WERI-Rb-1 (cell line): ENCODE results near the gene TMEM132D.

Experiments
- DNase-seq: peaks from one replicate; pipeline ENCODE4 v3.0.0-alpha.2; 2020
- H3K27ac ChIP-seq: fragments of 250-450 bp; sonication (Bioruptor Pico); 2 replicates; pipeline ENCODE4 v1.5.1; 2020; ENCODE audit warnings: mild to moderate bottlenecking, moderate library complexity
- H3K27me3 ChIP-seq: fragments of 250-450 bp; sonication (Bioruptor Pico); 2 replicates; pipeline ENCODE4 v1.5.1; 2021; ENCODE audit warnings: mild to moderate bottlenecking, low read depth, moderate library complexity; ENCODE audit not compliant: insufficient read depth, severe bottlenecking
- H3K36me3 ChIP-seq: fragments of 250-450 bp; sonication (Bioruptor Pico); 2 replicates; pipeline ENCODE4 v1.5.1; 2020; ENCODE audit warnings: mild to moderate bottlenecking, moderate library complexity
- H3K4me3 ChIP-seq: 2 replicates; pipeline ENCODE4 v1.5.1; 2011; ENCODE audit warnings: low read depth, mild to moderate bottlenecking, control low read depth, low read length
- H3K9me3 ChIP-seq: fragments of 250-450 bp; sonication (Bioruptor Pico); 2 replicates; pipeline ENCODE4 v1.5.1; 2021; ENCODE audit warnings: mild to moderate bottlenecking, moderate library complexity; ENCODE audit not compliant: severe bottlenecking
- CTCF ChIP-seq: IDR thresholded peaks from 2 replicates; pipeline ENCODE4 v1.5.1; 2011; ENCODE audit warnings: low read depth, mild to moderate bottlenecking, control low read depth, inconsistent platforms, low read length

Gene TMEM132D

GRCh38 chr12:129532082-129532481 is 371.7 kb downstream of the TMEM132D start:
- H3K27me3 ChIP-seq = no peaks in the 10 kb centered on the region
- H3K9me3 ChIP-seq = no peaks in the 10 kb centered on the region
- H3K36me3 ChIP-seq = no peaks in the 10 kb centered on the region
- H3K4me3 ChIP-seq = no peak overlapping the region
- no peak overlapping the region for H3K27ac ChIP-seq
- no peak for DNase-seq
- TF ChIP-seq CTCF = no peak

GRCh38 chr12:129530984-129531383 is 372.8 kb downstream of the TMEM132D start:
- H3K9me3 ChIP-seq = no peaks in the 10 kb centered on the region
- H3K36me3 ChIP-seq = no peaks in the 10 kb centered on the region
- H3K4me3 ChIP-seq = no peak overlapping the region
- no peaks in the 10 kb centered on the region for H3K27me3 ChIP-seq
- H3K27ac ChIP-seq = no peak overlapping the region
- DNase-seq = no peak
- no peak for TF ChIP-seq CTCF

GRCh38 chr12:129530517-129530916 is 373.3 kb downstream of the TMEM132D start:
- H3K36me3 ChIP-seq = no peaks in the 10 kb centered on the region
- no peaks in the 10 kb centered on the region for H3K27me3 ChIP-seq
- H3K27ac ChIP-seq = no peak overlapping the region
- DNase-seq = no peak
- no peaks in the 10 kb centered on the region for H3K9me3 ChIP-seq
- TF ChIP-seq CTCF = no peak
- no peak overlapping the region for H3K4me3 ChIP-seq

GRCh38 chr12:129527506-129527905 is 376.3 kb downstream of the TMEM132D start:
- no peaks in the 10 kb centered on the region for H3K36me3 ChIP-seq
- H3K4me3 ChIP-seq = no peak overlapping the region
- no peak for DNase-seq
- TF ChIP-seq CTCF = no peak
- no peak overlapping the region for H3K27ac ChIP-seq
- no peaks in the 10 kb centered on the region for H3K9me3 ChIP-seq
- H3K27me3 ChIP-seq = no peaks in the 10 kb centered on the region

- TF ChIP-seq CTCF = no peak
- no peaks in the 10 kb centered on the region for H3K9me3 ChIP-seq
- no peak overlapping the region for H3K27ac ChIP-seq
- DNase-seq = no peak
- no peaks in the 10 kb centered on the region for H3K36me3 ChIP-seq
- H3K4me3 ChIP-seq = no peak overlapping the region
- H3K27me3 ChIP-seq = no peaks in the 10 kb centered on the region
These were observed 380.2 kb downstream of the TMEM132D start for GRCh38 chr12:129523621-129524020.

GRCh38 chr12:129520739-129521138 is 383.1 kb downstream of the TMEM132D start:
- H3K27me3 ChIP-seq = no peaks in the 10 kb centered on the region
- no peak for DNase-seq
- H3K4me3 ChIP-seq = no peak overlapping the region
- H3K9me3 ChIP-seq = no peaks in the 10 kb centered on the region
- no peak for TF ChIP-seq CTCF
- no peaks in the 10 kb centered on the region for H3K36me3 ChIP-seq
- no peak overlapping the region for H3K27ac ChIP-seq
